HepG2 (cell line): ENCODE data around the gene HS2ST1. TPM values are rescaled to one million over a fixed set of nuclear protein-coding genes. Genes with fewer than 3 reads are reported as not detected.

Experiments
- ATAC-seq: fragments of 200-7000 bp; cut with Tn5 transposase; 3 replicates; pipeline ENCODE4 v1.9.1; 2020; ENCODE audit warnings: mild to moderate bottlenecking, moderate library complexity
- BruUV-seq: library from RNA; stranded (reverse); fragments of 400-500 nt; replicated peaks from 2 replicates; lab custom pipeline; 2021; lab: Mats Ljungman, UMichigan
- CTCF ChIA-PET: fragments of 300-600 bp; formaldehyde crosslinking; extraction: SDS; loops from one replicate; lab custom pipeline; 2021; ENCODE audit warnings: low total read pairs, inconsistent platforms, low intra/inter-chr PET ratio; lab: Yijun Ruan, JAX
- POLR2A ChIA-PET: fragments of 350-600 bp; sonication (Branson Sonifier 250); formaldehyde crosslinking; loops from one replicate; lab custom pipeline; 2020; ENCODE audit warnings: antibody characterized with exemption, inconsistent platforms; lab: Yijun Ruan, JAX
- DNase-seq: peaks from one replicate; pipeline ENCODE4 v3.0.0-alpha.2; 2015; ENCODE audit warnings: low spot score
- FAIRE-seq: peaks from 3 replicates; lab custom pipeline; 2011; peaks lifted over from hg19 to GRCh38; lab: Jason Lieb, UNC
- H2AFZ ChIP-seq: one replicate; pipeline ENCODE4 v1.6.1; 2011; ENCODE audit warnings: low read length, inconsistent platforms
- H3K27ac ChIP-seq: fragments of 300-600 bp; 3 replicates; pipeline ENCODE4 v1.8.0; 2011; ENCODE audit warnings: mixed run types, mild to moderate bottlenecking, mixed read lengths, low read length, inconsistent platforms; ENCODE audit not compliant: insufficient read depth; ENCODE audit errors: extremely low read length
- H3K27me3 ChIP-seq, 2 experiments: fragments of 200-600 bp in 1 of 2; 2 replicates in 1 of 2; 3 replicates in 1 of 2; pipeline versions ENCODE4 v1.6.0 to v1.8.0; 2011; ENCODE audit warnings: low read length in 2 of 2, mild to moderate bottlenecking in 2 of 2, moderate library complexity in 2 of 2, inconsistent platforms in 1 of 2; ENCODE audit not compliant: insufficient read depth in 2 of 2, control insufficient read depth in 1 of 2
- H3K36me3 ChIP-seq, 2 experiments: fragments of 200-600 bp in 1 of 2; replicated peaks in 1 of 2; 2 replicates in 1 of 2; 3 replicates in 1 of 2; pipeline versions ENCODE4 v1.5.1 to v1.8.0; 2011; ENCODE audit warnings: low read length in 2 of 2, inconsistent platforms in 1 of 2; ENCODE audit not compliant: insufficient read depth in 2 of 2, control insufficient read depth in 1 of 2
- H3K4me1 ChIP-seq: 2 replicates; pipeline ENCODE4 v1.5.1; 2012; ENCODE audit warnings: low read length, inconsistent platforms; ENCODE audit not compliant: insufficient read depth
- H3K4me2 ChIP-seq: 2 replicates; pipeline ENCODE4 v1.6.0; 2011; ENCODE audit warnings: low read depth, low read length, inconsistent platforms
- H3K4me3 ChIP-seq, 3 experiments: fragments of 200-600 bp in 1 of 3; sonication (generic), shearing (Covaris generic) in 1 of 3; replicated peaks in 1 of 3; 2 replicates each; pipeline ENCODE4 v1.5.1; 2011 to 2016; ENCODE audit warnings: low read length in 3 of 3, inconsistent platforms in 2 of 3, low read depth in 2 of 3, mild to moderate bottlenecking in 2 of 3, control low read depth in 1 of 3, mixed read lengths in 1 of 3; ENCODE audit not compliant: insufficient read depth in 1 of 3
- H3K79me2 ChIP-seq: one replicate; pipeline ENCODE4 v1.6.1; 2011; ENCODE audit warnings: low read length, inconsistent platforms; ENCODE audit not compliant: insufficient read depth
- H3K9ac ChIP-seq: 2 replicates; pipeline ENCODE4 v1.6.0; 2011; ENCODE audit warnings: mild to moderate bottlenecking, low read depth, low read length, inconsistent platforms; ENCODE audit not compliant: insufficient read depth
- H3K9me3 ChIP-seq: 2 replicates; pipeline ENCODE4 v1.5.1; 2012; ENCODE audit warnings: mild to moderate bottlenecking, low read length
- H4K20me1 ChIP-seq: 2 replicates; pipeline ENCODE4 v1.6.0; 2011; ENCODE audit warnings: inconsistent platforms, mild to moderate bottlenecking, low read length, moderate library complexity; ENCODE audit not compliant: insufficient read depth
- MXI1 ChIP-seq: IDR thresholded peaks from 3 replicates; pipeline ENCODE4 v1.6.1; 2012; ENCODE audit warnings: low read depth, low read length, inconsistent platforms, borderline replicate concordance
- SKIL ChIP-seq: sonication (generic); formaldehyde crosslinking; IDR thresholded peaks from 2 replicates; pipeline ENCODE4 v1.8.0; 2022; ENCODE audit warnings: missing genetic modification reagents, mild to moderate bottlenecking, moderate library complexity, borderline replicate concordance
- SP2 ChIP-seq: sonication (generic); formaldehyde crosslinking; IDR thresholded peaks from 2 replicates; pipeline ENCODE4 v1.5.1; 2020; ENCODE audit warnings: mild to moderate bottlenecking, missing genetic modification reagents
- TEAD3 ChIP-seq: optimal IDR thresholded peaks from 2 replicates; pipeline ENCODE3; 2016; ENCODE audit warnings: borderline replicate concordance
- ZBTB8A ChIP-seq: sonication (generic); formaldehyde crosslinking; IDR thresholded peaks from 2 replicates; pipeline ENCODE4 v1.4.0; 2020; ENCODE audit warnings: mild to moderate bottlenecking, low read depth, missing genetic modification reagents, borderline replicate concordance
- ZFX ChIP-seq: sonication (generic); formaldehyde crosslinking; IDR thresholded peaks from 2 replicates; pipeline ENCODE4 v1.4.0; 2020; ENCODE audit warnings: mild to moderate bottlenecking, low read depth, missing genetic modification reagents, moderate library complexity
- ZMYM3 ChIP-seq: sonication (generic); formaldehyde crosslinking; IDR thresholded peaks from 2 replicates; pipeline ENCODE4 v1.5.1; 2020; ENCODE audit warnings: mild to moderate bottlenecking, missing genetic modification reagents
- ZNF430 ChIP-seq: sonication (generic); formaldehyde crosslinking; IDR thresholded peaks from 2 replicates; pipeline ENCODE4 v1.9.0; 2021; ENCODE audit warnings: mild to moderate bottlenecking, missing genetic modification reagents
- ZNF776 ChIP-seq: sonication (generic); formaldehyde crosslinking; IDR thresholded peaks from 2 replicates; pipeline ENCODE4 v1.4.0; 2020; ENCODE audit warnings: mild to moderate bottlenecking, missing genetic modification reagents
- ZNF850 ChIP-seq: sonication (generic); formaldehyde crosslinking; conservative IDR thresholded peaks from 2 replicates; pipeline ENCODE4 v1.9.0; 2021; ENCODE audit warnings: mild to moderate bottlenecking, missing genetic modification reagents
- WGBS: methylation state at CpG from one replicate; pipeline ENCODE4 v1.1.6; 2017; ENCODE audit warnings: low lambda C conversion rate; 5-methylcytosine and 5-hydroxymethylcytosine counted together
- in situ Hi-C: cut with HindIII; loops from 2 replicates; pipeline ENCODE4 v1.10.0; 2017; ENCODE audit warnings: low pct_unique_long_range_greater_than_20kb; ENCODE audit not compliant: extremely low pct_ligation_motif_present
- intact Hi-C: fragments of 100-400 bp; cut with micrococcal nuclease; formaldehyde crosslinking; loops from one replicate; pipeline ENCODE4 v1.10.0; 2022; ENCODE audit not compliant: unreplicated experiment
- polyA plus RNA-seq, 8 experiments: library from polyadenylated mRNA; depleted of rRNA in 3 of 8; stranded (reverse) in 7 of 8; unstranded in 1 of 8; fragments of >200 nt; fragmentation: Illumina TruSeq in 4 of 8; extraction: Trizol in 4 of 8; gene quantifications; 2 replicates each; pipeline versions ENCODE4 v1.2.1 to v1.2.3, GENCODE V29; 2011 to 2016; ENCODE audit warnings: low read depth in 4 of 8, missing spikeins in 1 of 8, mixed read lengths in 1 of 8; ENCODE audit not compliant: insufficient read depth in 1 of 8
- total RNA-seq, 5 experiments: library from RNA; depleted of rRNA; stranded (reverse); fragments of >200 nt; fragmentation: Illumina TruSeq; extraction: Trizol; gene quantifications; 2 replicates each; pipeline ENCODE4 v1.2.3, GENCODE V29; 2016; ENCODE audit warnings: low read depth in 1 of 5
- TF ChIP-seq, protein P1 (sequence below): sonication (generic); formaldehyde crosslinking; IDR thresholded peaks from 2 replicates; pipeline ENCODE4 v1.4.0; 2020; ENCODE audit warnings: missing genetic modification reagents, mild to moderate bottlenecking, borderline replicate concordance

HS2ST1 gene
- total and polyA plus RNA-seq, 2 of the 13 experiments (the other 11 are each of a cell fraction or from before 2014, with no cell fraction given), result 22.1 to 58.7 TPM

- no peak for FAIRE-seq
- no peaks in the 10 kb centered on the region for H3K27me3 ChIP-seq
These were observed 92.9 kb downstream of the HS2ST1 start for GRCh38 chr1:87007323-87007722.

More at GRCh38 chr1:87007323-87007722, 92.9 kb downstream of the HS2ST1 start:
- WGBS, result 94% methylated on average over 1 of the region's 1 CpG
- H3K4me3 ChIP-seq, result no peak overlapping the region
- POLR2A ChIA-PET, result no interaction called here
- CTCF ChIA-PET, result no interaction called here
- no peak for ATAC-seq
- TF ChIP-seq SP2 (CRISPR knock-in tag) (no peak), TEAD3 (CRISPR knock-in tag) (no peak), ZMYM3 (CRISPR knock-in tag) (no peak), ZNF850 (CRISPR knock-in tag) (no peak), SKIL (CRISPR knock-in tag) (no peak), ZBTB8A (no peak), MXI1 (no peak), ZFX (CRISPR knock-in tag) (no peak), ZNF430 (CRISPR knock-in tag) (no peak), ZNF776 (no peak)
- TF ChIP-seq, protein P1, sequence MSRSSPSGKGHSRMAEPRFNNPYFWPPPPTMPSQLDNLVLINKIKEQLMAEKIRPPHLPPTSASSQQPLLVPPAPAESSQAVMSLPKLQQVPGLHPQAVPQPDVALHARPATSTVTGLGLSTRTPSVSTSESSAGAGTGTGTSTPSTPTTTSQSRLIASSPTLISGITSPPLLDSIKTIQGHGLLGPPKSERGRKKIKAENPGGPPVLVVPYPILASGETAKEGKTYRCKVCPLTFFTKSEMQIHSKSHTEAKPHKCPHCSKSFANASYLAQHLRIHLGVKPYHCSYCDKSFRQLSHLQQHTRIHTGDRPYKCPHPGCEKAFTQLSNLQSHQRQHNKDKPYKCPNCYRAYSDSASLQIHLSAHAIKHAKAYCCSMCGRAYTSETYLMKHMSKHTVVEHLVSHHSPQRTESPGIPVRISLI (CRISPR knock-in tag), result no peak
- in situ Hi-C loops, result no loop called here
- H3K27ac ChIP-seq, result no peak overlapping the region
- H3K4me1 ChIP-seq, result 0 out of 2 replicates have a peak, but pooled peaks cover 6% of the 10 kb centered on the region
- no peak overlapping the region for H3K9ac ChIP-seq
- intact Hi-C loops, result no loop called here
- DNase-seq, result no peak
- no TSS peak for BruUV-seq
- peaks cover 11% of the 10 kb centered on the region; the same call in 1 of the 2 replicates for H3K9me3 ChIP-seq
- no peaks in the 10 kb centered on the region for H4K20me1 ChIP-seq
- no peak overlapping the region for H2AFZ ChIP-seq
- H3K4me2 ChIP-seq, result no peak overlapping the region
- H3K79me2 ChIP-seq, result peaks cover 43% of the 10 kb centered on the region
- H3K36me3 ChIP-seq, result no peaks in the 10 kb centered on the region
